ENCODE results near the gene OPN5.

DNA sequence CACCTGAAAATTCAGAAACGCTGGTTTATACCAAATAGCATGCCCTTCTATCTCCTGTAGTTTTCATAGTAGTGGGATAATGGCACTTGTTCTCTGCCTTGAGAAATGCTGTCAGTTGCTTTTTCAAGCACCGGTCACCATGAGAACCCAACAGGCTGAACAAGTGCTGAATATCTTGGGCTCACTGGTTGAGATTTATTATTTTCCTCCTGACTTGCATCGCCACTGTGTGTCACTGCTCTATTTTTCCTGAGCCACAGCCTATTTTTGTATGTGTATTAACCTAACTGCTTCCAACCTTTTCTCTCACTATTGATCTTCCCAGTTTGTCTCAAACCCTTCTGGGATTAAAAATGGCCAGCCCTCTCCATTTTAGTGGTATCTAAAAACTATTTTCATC lies 71.9 kb downstream of the OPN5 start:
- TF ChIP-seq, protein P1, sequence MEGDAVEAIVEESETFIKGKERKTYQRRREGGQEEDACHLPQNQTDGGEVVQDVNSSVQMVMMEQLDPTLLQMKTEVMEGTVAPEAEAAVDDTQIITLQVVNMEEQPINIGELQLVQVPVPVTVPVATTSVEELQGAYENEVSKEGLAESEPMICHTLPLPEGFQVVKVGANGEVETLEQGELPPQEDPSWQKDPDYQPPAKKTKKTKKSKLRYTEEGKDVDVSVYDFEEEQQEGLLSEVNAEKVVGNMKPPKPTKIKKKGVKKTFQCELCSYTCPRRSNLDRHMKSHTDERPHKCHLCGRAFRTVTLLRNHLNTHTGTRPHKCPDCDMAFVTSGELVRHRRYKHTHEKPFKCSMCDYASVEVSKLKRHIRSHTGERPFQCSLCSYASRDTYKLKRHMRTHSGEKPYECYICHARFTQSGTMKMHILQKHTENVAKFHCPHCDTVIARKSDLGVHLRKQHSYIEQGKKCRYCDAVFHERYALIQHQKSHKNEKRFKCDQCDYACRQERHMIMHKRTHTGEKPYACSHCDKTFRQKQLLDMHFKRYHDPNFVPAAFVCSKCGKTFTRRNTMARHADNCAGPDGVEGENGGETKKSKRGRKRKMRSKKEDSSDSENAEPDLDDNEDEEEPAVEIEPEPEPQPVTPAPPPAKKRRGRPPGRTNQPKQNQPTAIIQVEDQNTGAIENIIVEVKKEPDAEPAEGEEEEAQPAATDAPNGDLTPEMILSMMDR (IDR thresholded peaks at IDR 0.05; ENCODE audit: insufficient read depth, low read length, poor library complexity, severe bottlenecking) = no peak
- no peak for TF ChIP-seq EZH2phosphoT487 (conservative IDR thresholded peaks at IDR 0.05; ENCODE audit: low read length)
